Measurements from ENCODE around the gene GPR151. TPM values are rescaled to one million over a fixed set of nuclear protein-coding genes. Genes with fewer than 3 reads are reported as not detected.

The GPR151 gene
- total RNA-seq, 5 donors from 2014 or later (not counting 1 experiment from before 2014, with no cell fraction given): not detected

DNA sequence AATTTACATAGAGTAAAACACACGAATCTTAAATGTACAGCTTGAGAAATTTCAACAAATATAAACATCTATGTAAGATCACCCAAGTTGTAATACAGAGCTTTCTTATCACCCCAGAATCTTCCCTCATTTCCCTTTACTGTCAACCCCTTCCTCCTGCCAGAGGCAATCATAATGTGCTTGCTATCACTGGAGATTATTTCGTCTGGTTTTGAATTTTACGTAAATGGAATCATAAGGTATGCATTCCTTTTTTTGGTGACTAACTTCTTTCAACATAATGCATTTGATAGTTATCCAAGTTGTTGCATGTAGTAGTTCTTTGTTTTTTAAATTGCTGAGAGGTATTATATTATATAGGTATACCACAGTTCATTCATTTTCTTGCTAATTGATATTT, 37.5 kb upstream of the GPR151 start:
- peaks cover 11 to 22% of the 10 kb centered on the region in 2 donors for H3K27me3 Mint-ChIP-seq
- ATAC-seq (replicated peaks in 1 of 4) (no peak), DNase-seq (no peak)
- H3K9me3 Mint-ChIP-seq: no peaks in the 10 kb centered on the region
- ChIA-PET POLR2A (no interaction called here), CTCF (interaction anchor here in 1 of 2 donors (1.6 kb wide), 1 partner anchor 635 kb away, joined by 4 read pairs; no protein-coding TSS in a partner anchor)
- no peaks in the 10 kb centered on the region for H3K4me1 Mint-ChIP-seq
- H3K27ac ChIP-seq (ENCODE audit: low read length): no peak overlapping the region
- H3K27ac Mint-ChIP-seq: no peak overlapping the region
- peaks cover 0 to 11% of the 10 kb centered on the region in 2 experiments for H3K27me3 ChIP-seq (replicated peaks in 1 of 2; ENCODE audit: control insufficient read depth in 2 of 2, extremely low read depth in 1 of 2, insufficient read depth in 2 of 2, low read length in 1 of 2)
- no peak overlapping the region for H3K4me3 ChIP-seq (ENCODE audit: control insufficient read depth in 1 of 2, extremely low read depth in 1 of 2, low read length in 1 of 2)
- H3K36me3 ChIP-seq (ENCODE audit: control insufficient read depth in 2 of 2, extremely low read depth in 1 of 2, insufficient read depth in 1 of 2, low read length in 1 of 2): no peaks in the 10 kb centered on the region
- H3K9me3 ChIP-seq: no peaks in the 10 kb centered on the region
- H3K4me3 Mint-ChIP-seq: no peak overlapping the region
- H3K36me3 Mint-ChIP-seq: no peaks in the 10 kb centered on the region
- no peaks in the 10 kb centered on the region for H3K4me1 ChIP-seq (ENCODE audit: control insufficient read depth in 1 of 2, extremely low read depth in 1 of 2, insufficient read depth in 2 of 2, low read length in 2 of 2)
- no CpG with 5 or more reads among the region's 3 CpGs for WGBS (ENCODE audit: insufficient coverage)

GRCh38 chr5:146549615-146550014, 33.6 kb upstream of the GPR151 start:
- Histone ChIP-seq H3K36me3 (ENCODE audit: control insufficient read depth in 2 of 2, extremely low read depth in 1 of 2, insufficient read depth in 1 of 2, low read length in 1 of 2) (no peaks in the 10 kb centered on the region), H3K4me3 (ENCODE audit: control insufficient read depth in 1 of 2, extremely low read depth in 1 of 2, low read length in 1 of 2) (no peak overlapping the region), H3K9me3 (no peaks in the 10 kb centered on the region), H3K27ac (ENCODE audit: low read length) (no peak overlapping the region), H3K27me3 (replicated peaks in 1 of 2; ENCODE audit: control insufficient read depth in 2 of 2, extremely low read depth in 1 of 2, insufficient read depth in 2 of 2, low read length in 1 of 2) (peaks cover 0 to 4% of the 10 kb centered on the region in 2 experiments), H3K4me1 (ENCODE audit: control insufficient read depth in 1 of 2, extremely low read depth in 1 of 2, insufficient read depth in 2 of 2, low read length in 2 of 2) (no peaks in the 10 kb centered on the region)
- CTCF ChIA-PET: interaction anchor here in 1 of 2 donors (1.3 kb wide), 1 partner anchor 639 kb away, joined by 3 read pairs; no protein-coding TSS in a partner anchor
- POLR2A ChIA-PET: no interaction called here
- DNase-seq: no peak
- Mint-ChIP-seq H3K27me3 (peaks cover 12 to 21% of the 10 kb centered on the region in 2 donors), H3K27ac (no peak overlapping the region), H3K4me3 (no peak overlapping the region), H3K36me3 (no peaks in the 10 kb centered on the region), H3K9me3 (no peaks in the 10 kb centered on the region), H3K4me1 (no peaks in the 10 kb centered on the region)
- no peak for ATAC-seq (replicated peaks in 1 of 4)

DNA sequence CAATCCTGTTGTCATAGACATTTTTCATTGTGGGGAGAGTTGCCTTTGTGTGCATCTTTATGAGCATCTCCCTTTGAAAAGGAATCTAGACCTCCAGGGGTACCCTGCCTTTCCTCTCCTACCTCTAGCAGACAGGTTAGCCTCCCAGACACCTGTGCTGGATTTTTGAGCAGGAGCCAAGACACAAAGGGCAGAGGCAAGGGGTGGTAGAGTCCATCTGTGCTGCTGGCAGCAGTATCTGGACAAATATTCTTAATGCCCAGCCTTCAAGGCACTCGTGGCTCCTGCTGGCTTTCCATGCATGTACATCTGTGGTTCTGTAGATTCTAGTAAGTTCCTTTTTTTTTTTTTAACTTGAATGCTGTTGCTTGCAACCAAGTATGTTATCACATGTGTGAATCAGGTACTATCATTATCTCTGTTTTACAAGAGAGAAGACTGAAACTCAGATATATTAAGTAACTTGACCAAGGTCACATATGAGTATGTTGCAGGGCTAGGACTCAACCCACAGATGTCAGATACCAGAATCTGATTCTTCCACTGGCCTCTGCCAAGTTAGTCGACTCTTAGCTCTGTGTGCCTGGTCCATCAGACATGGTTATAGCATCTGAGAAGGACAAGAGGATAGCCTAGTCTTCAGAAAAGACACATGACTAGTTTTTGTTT, 32.9 kb upstream of the GPR151 start:
- Mint-ChIP-seq H3K4me3 (no peak overlapping the region), H3K9me3 (no peaks in the 10 kb centered on the region), H3K36me3 (no peaks in the 10 kb centered on the region), H3K27me3 (peaks cover 12 to 21% of the 10 kb centered on the region in 2 donors), H3K4me1 (no peaks in the 10 kb centered on the region), H3K27ac (no peak overlapping the region)
- Histone ChIP-seq H3K4me1 (ENCODE audit: control insufficient read depth in 1 of 2, extremely low read depth in 1 of 2, insufficient read depth in 2 of 2, low read length in 2 of 2) (no peaks in the 10 kb centered on the region), H3K36me3 (ENCODE audit: control insufficient read depth in 2 of 2, extremely low read depth in 1 of 2, insufficient read depth in 1 of 2, low read length in 1 of 2) (no peaks in the 10 kb centered on the region), H3K27me3 (replicated peaks in 1 of 2; ENCODE audit: control insufficient read depth in 2 of 2, extremely low read depth in 1 of 2, insufficient read depth in 2 of 2, low read length in 1 of 2) (peaks cover 0 to 4% of the 10 kb centered on the region in 2 experiments), H3K4me3 (ENCODE audit: control insufficient read depth in 1 of 2, extremely low read depth in 1 of 2, low read length in 1 of 2) (no peak overlapping the region), H3K27ac (ENCODE audit: low read length) (no peak overlapping the region), H3K9me3 (no peaks in the 10 kb centered on the region)
- DNase-seq (no peak), ATAC-seq (replicated peaks in 1 of 4) (no peak)
- ChIA-PET POLR2A (no interaction called here), CTCF (interaction anchor here in 1 of 2 donors (1.3 kb wide), 1 partner anchor 640 kb away, joined by 3 read pairs; no protein-coding TSS in a partner anchor)
- 29% methylated on average over 1 of the region's 2 CpGs for WGBS (ENCODE audit: insufficient coverage)

DNA sequence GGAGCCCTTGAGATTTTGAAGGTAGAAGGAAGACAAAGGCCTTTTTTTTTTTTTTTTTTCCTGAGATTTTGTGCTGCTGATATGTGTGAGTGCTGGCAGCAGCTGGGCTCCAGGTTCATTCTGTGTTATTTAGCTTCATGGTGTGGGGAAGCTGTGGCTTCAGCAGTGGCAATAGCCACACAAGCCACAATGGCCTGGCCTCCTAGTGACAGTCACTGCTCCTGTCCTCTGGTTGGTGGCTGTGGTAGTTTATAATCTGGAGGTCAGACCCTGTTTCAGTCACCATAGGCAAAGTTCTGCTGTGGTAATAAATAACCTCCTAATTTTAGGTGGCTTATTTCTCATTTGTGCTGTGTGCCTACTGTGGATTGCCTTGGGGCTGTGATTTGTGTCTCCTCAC, 28.2 kb upstream of the GPR151 start:
- H3K27me3 Mint-ChIP-seq: peaks cover 8 to 12% of the 10 kb centered on the region in 2 donors
- no peaks in the 10 kb centered on the region for H3K9me3 ChIP-seq
- no peak overlapping the region for H3K4me3 Mint-ChIP-seq
- no peak overlapping the region for H3K4me3 ChIP-seq (ENCODE audit: control insufficient read depth in 1 of 2, extremely low read depth in 1 of 2, low read length in 1 of 2)
- DNase-seq (no peak), ATAC-seq (replicated peaks in 1 of 4) (no peak)
- H3K4me1 Mint-ChIP-seq: peaks cover 0 to 6% (median 0%) of the 10 kb centered on the region in 3 donors
- H3K4me1 ChIP-seq (ENCODE audit: control insufficient read depth in 1 of 2, extremely low read depth in 1 of 2, insufficient read depth in 2 of 2, low read length in 2 of 2): no peaks in the 10 kb centered on the region
- H3K27me3 ChIP-seq (replicated peaks in 1 of 2; ENCODE audit: control insufficient read depth in 2 of 2, extremely low read depth in 1 of 2, insufficient read depth in 2 of 2, low read length in 1 of 2): peaks cover 0 to 6% of the 10 kb centered on the region in 2 experiments
- POLR2A ChIA-PET: no interaction called here
- CTCF ChIA-PET: interaction anchor here (0.6 to 1.0 kb wide), 2 partner anchors 422 to 879 kb away, joined by 3 to 5 read pairs; no protein-coding TSS in a partner anchor
- H3K27ac ChIP-seq (ENCODE audit: low read length): no peak overlapping the region
- no peaks in the 10 kb centered on the region for H3K9me3 Mint-ChIP-seq
- H3K36me3 ChIP-seq (ENCODE audit: control insufficient read depth in 2 of 2, extremely low read depth in 1 of 2, insufficient read depth in 1 of 2, low read length in 1 of 2): no peaks in the 10 kb centered on the region
- H3K36me3 Mint-ChIP-seq: no peaks in the 10 kb centered on the region
- no peak overlapping the region for H3K27ac Mint-ChIP-seq

GRCh38 chr5:146541958-146542849, 26.2 kb upstream of the GPR151 start:
- H3K9me3 ChIP-seq: no peaks in the 10 kb centered on the region
- no peaks in the 10 kb centered on the region for H3K4me1 ChIP-seq (ENCODE audit: control insufficient read depth in 1 of 2, extremely low read depth in 1 of 2, insufficient read depth in 2 of 2, low read length in 2 of 2)
- ATAC-seq (replicated peaks in 1 of 4) (peak; percentile 66 to 87 (median 75)), DNase-seq (peak; percentile 16 to 73 (median 58))
- H3K4me1 Mint-ChIP-seq: peaks cover 0 to 6% (median 0%) of the 10 kb centered on the region in 3 donors
- peaks cover 0 to 6% of the 10 kb centered on the region in 2 experiments for H3K27me3 ChIP-seq (replicated peaks in 1 of 2; ENCODE audit: control insufficient read depth in 2 of 2, extremely low read depth in 1 of 2, insufficient read depth in 2 of 2, low read length in 1 of 2)
- POLR2A ChIA-PET: interaction anchor here in 1 of 2 donors (0.6 kb wide), 1 partner anchor 59 kb away, joined by 5 read pairs; no protein-coding TSS in a partner anchor
- 26% methylated on average over 9 of the region's 16 CpGs for WGBS (ENCODE audit: insufficient coverage)
- no peak overlapping the region for H3K27ac Mint-ChIP-seq
- no peak overlapping the region for H3K4me3 ChIP-seq (ENCODE audit: control insufficient read depth in 1 of 2, extremely low read depth in 1 of 2, low read length in 1 of 2)
- H3K36me3 ChIP-seq (ENCODE audit: control insufficient read depth in 2 of 2, extremely low read depth in 1 of 2, insufficient read depth in 1 of 2, low read length in 1 of 2): no peaks in the 10 kb centered on the region
- peaks cover 1 to 3% of the 10 kb centered on the region in 2 donors for H3K27me3 Mint-ChIP-seq
- CTCF ChIA-PET: interaction anchor here (0.6 to 3.8 kb wide), 16 partner anchors 8 to 647 kb away, joined by 3 to 53 read pairs (median 4); no protein-coding TSS in a partner anchor
- H3K36me3 Mint-ChIP-seq: no peaks in the 10 kb centered on the region
- H3K4me3 Mint-ChIP-seq: no peak overlapping the region
- H3K27ac ChIP-seq (ENCODE audit: low read length): no peak overlapping the region
- H3K9me3 Mint-ChIP-seq: no peaks in the 10 kb centered on the region

DNA sequence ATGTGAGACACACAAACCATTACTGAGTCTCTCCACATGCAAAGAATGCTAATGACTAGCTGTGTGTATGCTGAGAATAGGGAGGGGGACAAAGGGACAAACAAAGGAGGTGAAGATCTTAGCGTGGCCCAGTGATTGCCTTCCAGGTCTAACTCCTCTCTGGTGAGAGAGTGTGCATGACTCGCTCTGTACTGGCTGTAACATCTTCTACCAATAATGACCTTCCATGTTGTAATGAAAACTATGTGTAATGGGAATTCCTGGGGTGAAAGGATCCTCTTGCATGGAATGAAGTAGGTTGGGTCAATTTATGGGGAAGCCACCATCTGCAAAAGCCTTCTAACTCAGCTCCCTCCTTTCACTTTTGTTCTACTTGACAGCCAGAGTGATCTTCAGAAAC, 24.4 kb upstream of the GPR151 start:
- DNase-seq: no peak
- no peak for ATAC-seq (replicated peaks in 1 of 4)
- no CpG with 5 or more reads among the region's 2 CpGs for WGBS (ENCODE audit: insufficient coverage)
- ChIA-PET CTCF (interaction anchor here (0.7 to 3.8 kb wide), 3 partner anchors 426 to 1858 kb away, joined by 3 to 37 read pairs (median 3); no protein-coding TSS in a partner anchor), POLR2A (no interaction called here)
- Histone ChIP-seq H3K27me3 (replicated peaks in 1 of 2; ENCODE audit: control insufficient read depth in 2 of 2, extremely low read depth in 1 of 2, insufficient read depth in 2 of 2, low read length in 1 of 2) (peaks cover 0 to 6% of the 10 kb centered on the region in 2 experiments), H3K9me3 (no peaks in the 10 kb centered on the region), H3K4me1 (ENCODE audit: control insufficient read depth in 1 of 2, extremely low read depth in 1 of 2, insufficient read depth in 2 of 2, low read length in 2 of 2) (no peaks in the 10 kb centered on the region), H3K27ac (ENCODE audit: low read length) (no peak overlapping the region), H3K36me3 (ENCODE audit: control insufficient read depth in 2 of 2, extremely low read depth in 1 of 2, insufficient read depth in 1 of 2, low read length in 1 of 2) (no peaks in the 10 kb centered on the region), H3K4me3 (ENCODE audit: control insufficient read depth in 1 of 2, extremely low read depth in 1 of 2, low read length in 1 of 2) (no peak overlapping the region)
- Mint-ChIP-seq H3K4me3 (no peak overlapping the region), H3K27me3 (peaks cover 1 to 3% of the 10 kb centered on the region in 2 donors), H3K36me3 (no peaks in the 10 kb centered on the region), H3K9me3 (no peaks in the 10 kb centered on the region), H3K4me1 (peaks cover 0 to 6% (median 0%) of the 10 kb centered on the region in 3 donors), H3K27ac (no peak overlapping the region)

Measured in T-cell (primary cell).